Thyroid gland (tissue), 4 donors: ENCODE results near the gene SERPINA9.

Source experiments
- POLR2A ChIP-seq, 2 donors: fragments of 450-650 bp; IDR thresholded peaks; one replicate each; pipeline ENCODE4 v1.6.1; 2017; ENCODE audit warnings: antibody characterized with exemption in 2 of 2, mild to moderate bottlenecking in 2 of 2, moderate library complexity in 1 of 2
- TF ChIP-seq, protein P1 (sequence below), 6 experiments: fragments of 200-600 bp in 3 of 6; fragments of 450-650 bp in 3 of 6; sonication (generic) in 3 of 6; IDR thresholded peaks; one replicate each; pipeline ENCODE4 v1.5.1; 2016 to 2019; ENCODE audit warnings: antibody characterized with exemption in 6 of 6, mild to moderate bottlenecking in 2 of 6, inconsistent platforms in 1 of 6, moderate library complexity in 1 of 6

DNA sequence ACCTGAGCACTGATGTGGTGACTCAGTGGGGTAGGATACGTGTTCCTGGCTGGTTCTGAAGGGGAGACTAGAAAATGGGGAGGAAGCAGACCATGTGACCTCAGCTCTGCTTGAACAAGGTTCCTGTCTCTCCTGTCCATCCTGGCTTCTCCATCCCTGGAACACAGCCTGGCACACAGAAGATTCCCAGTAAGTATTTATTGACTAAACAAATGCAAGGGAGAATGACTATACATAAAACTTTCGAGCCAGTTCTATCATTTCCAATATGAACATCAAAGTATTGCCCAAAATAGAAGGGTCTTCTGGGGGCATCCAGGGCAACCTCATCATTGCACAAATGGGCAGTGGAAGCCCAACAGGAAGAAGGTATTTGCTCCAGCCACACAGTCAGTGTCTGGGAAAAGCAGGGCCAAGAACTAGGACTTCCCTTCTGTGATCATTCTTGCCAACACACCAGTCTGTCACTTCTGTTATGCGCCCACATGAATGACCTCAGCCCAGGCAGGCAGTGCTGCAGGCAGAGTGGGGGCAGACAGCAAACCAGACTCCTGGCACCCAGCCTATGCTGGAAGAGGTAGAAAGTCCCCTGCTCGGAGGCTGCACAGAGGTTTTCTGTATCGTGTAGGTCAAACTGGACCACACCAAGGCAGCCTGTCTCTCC, 5.6 kb upstream of the SERPINA9 start:
- TF ChIP-seq, protein P1, sequence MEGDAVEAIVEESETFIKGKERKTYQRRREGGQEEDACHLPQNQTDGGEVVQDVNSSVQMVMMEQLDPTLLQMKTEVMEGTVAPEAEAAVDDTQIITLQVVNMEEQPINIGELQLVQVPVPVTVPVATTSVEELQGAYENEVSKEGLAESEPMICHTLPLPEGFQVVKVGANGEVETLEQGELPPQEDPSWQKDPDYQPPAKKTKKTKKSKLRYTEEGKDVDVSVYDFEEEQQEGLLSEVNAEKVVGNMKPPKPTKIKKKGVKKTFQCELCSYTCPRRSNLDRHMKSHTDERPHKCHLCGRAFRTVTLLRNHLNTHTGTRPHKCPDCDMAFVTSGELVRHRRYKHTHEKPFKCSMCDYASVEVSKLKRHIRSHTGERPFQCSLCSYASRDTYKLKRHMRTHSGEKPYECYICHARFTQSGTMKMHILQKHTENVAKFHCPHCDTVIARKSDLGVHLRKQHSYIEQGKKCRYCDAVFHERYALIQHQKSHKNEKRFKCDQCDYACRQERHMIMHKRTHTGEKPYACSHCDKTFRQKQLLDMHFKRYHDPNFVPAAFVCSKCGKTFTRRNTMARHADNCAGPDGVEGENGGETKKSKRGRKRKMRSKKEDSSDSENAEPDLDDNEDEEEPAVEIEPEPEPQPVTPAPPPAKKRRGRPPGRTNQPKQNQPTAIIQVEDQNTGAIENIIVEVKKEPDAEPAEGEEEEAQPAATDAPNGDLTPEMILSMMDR (IDR thresholded peaks at IDR 0.05): no peak
- no peak for TF ChIP-seq POLR2A (IDR thresholded peaks at IDR 0.05)
